ENCODE measurements around the gene MIPOL1.

DNA sequence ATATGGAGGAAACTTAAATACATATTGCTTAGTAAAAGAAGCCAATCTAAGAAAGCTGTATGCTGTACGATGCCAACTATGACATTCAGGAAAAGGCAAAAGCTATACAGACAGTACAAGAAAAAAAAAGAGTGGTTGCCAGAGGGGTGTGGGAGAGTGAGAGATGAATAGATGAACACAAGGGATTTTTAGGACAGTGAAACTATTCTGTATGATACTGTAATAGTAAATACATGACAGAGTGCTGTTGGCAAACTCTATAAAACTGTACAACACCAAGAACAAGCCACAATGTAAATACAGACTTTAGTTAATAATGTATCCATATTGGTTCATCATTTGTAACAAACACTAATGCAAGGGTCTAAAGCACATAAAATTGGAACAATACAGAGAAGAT, 10.9 kb upstream of the MIPOL1 start:
- TF ChIP-seq CTCF (IDR thresholded peaks at IDR 0.05) (no peak), POLR2A (IDR thresholded peaks at IDR 0.05) (no peak), POLR2AphosphoS5 (IDR thresholded peaks at IDR 0.05; ENCODE audit: insufficient read depth in 1 of 2, low read depth in 1 of 2) (no peak)

All from vagina (tissue), 2 donors.